CD14-positive monocyte (primary cell): Measurements from ENCODE around the gene ROBO1. TPM values are rescaled to one million over a fixed set of nuclear protein-coding genes. Genes with fewer than 3 reads are reported as not detected.

ENCODE experiments used
- DNase-seq, 3 donors: peaks; one replicate each; pipeline ENCODE4 v3.0.0-alpha.2; 2011 to 2022
- H2AFZ ChIP-seq: 2 replicates; pipeline ENCODE4 v1.6.0; 2012; ENCODE audit warnings: mild to moderate bottlenecking, low read depth, low read length, inconsistent platforms; ENCODE audit not compliant: insufficient read depth, poor library complexity, severe bottlenecking
- H3K27ac ChIP-seq, 2 donors: 1 replicate in 1 of 2; 2 replicates in 1 of 2; pipeline ENCODE4 v1.5.1; 2012 to 2013; ENCODE audit warnings: low read length in 2 of 2, control low read depth in 1 of 2, inconsistent platforms in 1 of 2, low read depth in 1 of 2, mild to moderate bottlenecking in 1 of 2
- H3K27me3 ChIP-seq, 2 donors: one replicate each; pipeline versions ENCODE4 v1.6.0 to v1.6.1; 2011 to 2013; ENCODE audit warnings: low read length in 2 of 2; ENCODE audit not compliant: control insufficient read depth in 2 of 2, insufficient read depth in 2 of 2
- H3K36me3 ChIP-seq, 2 donors: replicated peaks in 1 of 2; 1 replicate in 1 of 2; 2 replicates in 1 of 2; pipeline versions ENCODE4 v1.5.1 to v1.6.1; 2012 to 2013; ENCODE audit warnings: low read length in 2 of 2, control low read depth in 1 of 2, inconsistent platforms in 1 of 2, mild to moderate bottlenecking in 1 of 2; ENCODE audit not compliant: insufficient read depth in 2 of 2, control insufficient read depth in 1 of 2
- H3K4me1 ChIP-seq, 2 donors: 1 replicate in 1 of 2; 2 replicates in 1 of 2; pipeline versions ENCODE4 v1.5.1 to v1.6.1; 2012 to 2013; ENCODE audit warnings: low read length in 2 of 2, control low read depth in 1 of 2, inconsistent platforms in 1 of 2, mild to moderate bottlenecking in 1 of 2, moderate library complexity in 1 of 2; ENCODE audit not compliant: insufficient read depth in 2 of 2, control insufficient read depth in 1 of 2
- H3K4me2 ChIP-seq: replicated peaks from 2 replicates; pipeline ENCODE3; 2012; ENCODE audit warnings: low read length, moderate library complexity, mild to moderate bottlenecking; ENCODE audit not compliant: poor library complexity, severe bottlenecking; ENCODE audit errors: extremely low read depth
- H3K4me3 ChIP-seq, 3 experiments: fragments of 200-600 bp in 1 of 3; sonication (generic) in 1 of 3; replicated peaks in 1 of 3; 1 replicate in 2 of 3; 2 replicates in 1 of 3; pipeline ENCODE4 v1.5.1; 2011 to 2013; ENCODE audit warnings: low read length in 3 of 3, mild to moderate bottlenecking in 3 of 3, control low read depth in 2 of 3, low read depth in 2 of 3, inconsistent platforms in 1 of 3, moderate library complexity in 1 of 3
- H3K79me2 ChIP-seq: 2 replicates; pipeline ENCODE4 v1.6.0; 2012; ENCODE audit warnings: mild to moderate bottlenecking, control low read depth, inconsistent platforms, low read length, moderate library complexity; ENCODE audit not compliant: insufficient read depth
- H3K9ac ChIP-seq: 2 replicates; pipeline ENCODE4 v1.6.0; 2017; ENCODE audit warnings: low read length, mild to moderate bottlenecking; ENCODE audit not compliant: insufficient read depth, poor library complexity, severe bottlenecking
- H3K9me3 ChIP-seq, 2 donors: replicated peaks in 1 of 2; 1 replicate in 1 of 2; 2 replicates in 1 of 2; pipeline versions ENCODE4 v1.5.1 to v1.6.1; 2012 to 2013; ENCODE audit warnings: low read length in 2 of 2, control low read depth in 1 of 2; ENCODE audit not compliant: control insufficient read depth in 1 of 2, insufficient read depth in 1 of 2
- H4K20me1 ChIP-seq: 2 replicates; pipeline ENCODE4 v1.6.0; 2012; ENCODE audit warnings: mild to moderate bottlenecking, low read length, control low read depth, moderate library complexity; ENCODE audit not compliant: insufficient read depth
- H3K27ac Mint-ChIP-seq, 7 donors: one replicate each; pipeline ENCODE4 v1.8.0; 2020; ENCODE audit warnings: mild to moderate bottlenecking in 7 of 7, mixed read lengths in 7 of 7, moderate library complexity in 6 of 7, inconsistent platforms in 2 of 7
- H3K27me3 Mint-ChIP-seq, 3 donors: one replicate each; pipeline ENCODE4 v1.8.0; 2021 to 2022; ENCODE audit warnings: low read depth in 3 of 3, mild to moderate bottlenecking in 3 of 3, mixed read lengths in 3 of 3, moderate library complexity in 3 of 3, inconsistent platforms in 1 of 3
- H3K36me3 Mint-ChIP-seq, 2 donors: one replicate each; pipeline ENCODE4 v1.8.0; 2020; ENCODE audit warnings: mixed read lengths in 2 of 2, inconsistent platforms in 1 of 2, mild to moderate bottlenecking in 1 of 2
- H3K4me1 Mint-ChIP-seq: one replicate; pipeline ENCODE4 v1.8.0; 2020; ENCODE audit warnings: mild to moderate bottlenecking, mixed read lengths
- H3K4me3 Mint-ChIP-seq, 2 donors: one replicate each; pipeline ENCODE4 v1.8.0; 2020; ENCODE audit warnings: mild to moderate bottlenecking in 2 of 2, mixed read lengths in 2 of 2, moderate library complexity in 1 of 2
- H3K9me3 Mint-ChIP-seq, 7 donors: one replicate each; pipeline ENCODE4 v1.8.0; 2020 to 2022; ENCODE audit warnings: mixed read lengths in 7 of 7, mild to moderate bottlenecking in 6 of 7, moderate library complexity in 6 of 7, inconsistent platforms in 2 of 7
- WGBS: methylation state at CpG from one replicate; pipeline ENCODE4 v1.1.5; 2013; ENCODE audit warnings: missing lambda C conversion rate; ENCODE audit not compliant: insufficient coverage; 5-methylcytosine and 5-hydroxymethylcytosine counted together
- intact Hi-C, 2 donors: fragments of 100-400 bp; cut with micrococcal nuclease; formaldehyde crosslinking; loops; one replicate each; pipeline versions ENCODE4 v1.15.0 to v1.15.1; 2023
- polyA plus RNA-seq, 3 donors: library from polyadenylated mRNA; depleted of rRNA in 1 of 3; unstranded in 2 of 3; stranded (reverse) in 1 of 3; fragments of 300-500 nt in 2 of 3; fragments of >200 nt in 1 of 3; fragmentation: Illumina TruSeq in 2 of 3; gene quantifications; 1 replicate in 2 of 3; 2 replicates in 1 of 3; pipeline ENCODE4 v1.2.3, GENCODE V29; 2012 to 2021
- TF ChIP-seq, protein P1 (sequence below): fragments of 200-600 bp; IDR thresholded peaks from one replicate; pipeline ENCODE4 v1.8.0; 2022; ENCODE audit warnings: antibody characterized with exemption, mild to moderate bottlenecking

The ROBO1 gene
- polyA plus RNA-seq, 3 donors: 0.09 to 0.10 TPM; not detected in 1

DNA sequence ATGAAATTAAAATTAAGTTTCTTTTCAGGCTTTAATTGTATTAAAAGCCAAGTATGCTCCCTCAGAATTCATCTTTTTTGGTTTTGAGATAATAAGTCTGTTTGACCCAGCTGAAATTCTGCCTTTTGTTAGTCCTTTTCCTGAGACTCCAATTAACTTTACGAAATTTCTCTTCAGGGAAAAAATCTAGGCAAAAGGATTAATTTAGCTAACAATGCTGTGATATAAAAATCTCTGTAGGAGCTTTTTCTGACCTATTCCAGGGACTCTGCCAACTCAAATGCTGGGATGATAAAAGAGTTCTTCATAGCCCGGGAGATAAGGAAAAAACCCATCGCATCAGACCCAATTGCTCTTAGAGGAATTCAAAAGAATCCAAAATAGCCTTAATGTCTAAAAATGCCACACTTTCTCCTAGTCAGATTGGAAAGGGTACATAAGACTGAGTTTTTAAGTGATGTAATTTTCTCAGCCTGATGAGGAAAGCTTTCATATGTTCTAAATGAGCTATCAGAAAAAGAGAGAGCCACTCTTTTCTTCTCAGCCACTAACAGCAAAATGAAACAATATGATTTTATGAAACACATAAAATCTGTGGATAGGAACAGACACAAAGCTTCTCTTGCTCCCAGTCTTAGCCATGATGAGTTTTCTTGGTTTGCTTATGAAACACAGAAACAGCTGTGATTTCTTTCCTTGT is 405.1 kb downstream of the ROBO1 start:
- Mint-ChIP-seq H3K27ac (no peak overlapping the region), H3K4me3 (no peak overlapping the region), H3K9me3 (no peaks in the 10 kb centered on the region), H3K36me3 (no peaks in the 10 kb centered on the region), H3K27me3 (no peaks in the 10 kb centered on the region), H3K4me1 (no peaks in the 10 kb centered on the region)
- Histone ChIP-seq H3K9me3 (no peaks in the 10 kb centered on the region), H3K27ac (no peak overlapping the region), H3K4me1 (no peaks in the 10 kb centered on the region), H3K36me3 (no peaks in the 10 kb centered on the region), H3K4me2 (no peak overlapping the region), H4K20me1 (no peaks in the 10 kb centered on the region), H3K9ac (no peak overlapping the region), H3K27me3 (no peaks in the 10 kb centered on the region), H3K79me2 (no peaks in the 10 kb centered on the region), H3K4me3 (no peak overlapping the region), H2AFZ (no peak overlapping the region)
- intact Hi-C loops: no loop called here
- no peak for DNase-seq
- no CpG with 5 or more reads among the region's 3 CpGs for WGBS
- TF ChIP-seq, protein P1, sequence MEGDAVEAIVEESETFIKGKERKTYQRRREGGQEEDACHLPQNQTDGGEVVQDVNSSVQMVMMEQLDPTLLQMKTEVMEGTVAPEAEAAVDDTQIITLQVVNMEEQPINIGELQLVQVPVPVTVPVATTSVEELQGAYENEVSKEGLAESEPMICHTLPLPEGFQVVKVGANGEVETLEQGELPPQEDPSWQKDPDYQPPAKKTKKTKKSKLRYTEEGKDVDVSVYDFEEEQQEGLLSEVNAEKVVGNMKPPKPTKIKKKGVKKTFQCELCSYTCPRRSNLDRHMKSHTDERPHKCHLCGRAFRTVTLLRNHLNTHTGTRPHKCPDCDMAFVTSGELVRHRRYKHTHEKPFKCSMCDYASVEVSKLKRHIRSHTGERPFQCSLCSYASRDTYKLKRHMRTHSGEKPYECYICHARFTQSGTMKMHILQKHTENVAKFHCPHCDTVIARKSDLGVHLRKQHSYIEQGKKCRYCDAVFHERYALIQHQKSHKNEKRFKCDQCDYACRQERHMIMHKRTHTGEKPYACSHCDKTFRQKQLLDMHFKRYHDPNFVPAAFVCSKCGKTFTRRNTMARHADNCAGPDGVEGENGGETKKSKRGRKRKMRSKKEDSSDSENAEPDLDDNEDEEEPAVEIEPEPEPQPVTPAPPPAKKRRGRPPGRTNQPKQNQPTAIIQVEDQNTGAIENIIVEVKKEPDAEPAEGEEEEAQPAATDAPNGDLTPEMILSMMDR: no peak

DNA sequence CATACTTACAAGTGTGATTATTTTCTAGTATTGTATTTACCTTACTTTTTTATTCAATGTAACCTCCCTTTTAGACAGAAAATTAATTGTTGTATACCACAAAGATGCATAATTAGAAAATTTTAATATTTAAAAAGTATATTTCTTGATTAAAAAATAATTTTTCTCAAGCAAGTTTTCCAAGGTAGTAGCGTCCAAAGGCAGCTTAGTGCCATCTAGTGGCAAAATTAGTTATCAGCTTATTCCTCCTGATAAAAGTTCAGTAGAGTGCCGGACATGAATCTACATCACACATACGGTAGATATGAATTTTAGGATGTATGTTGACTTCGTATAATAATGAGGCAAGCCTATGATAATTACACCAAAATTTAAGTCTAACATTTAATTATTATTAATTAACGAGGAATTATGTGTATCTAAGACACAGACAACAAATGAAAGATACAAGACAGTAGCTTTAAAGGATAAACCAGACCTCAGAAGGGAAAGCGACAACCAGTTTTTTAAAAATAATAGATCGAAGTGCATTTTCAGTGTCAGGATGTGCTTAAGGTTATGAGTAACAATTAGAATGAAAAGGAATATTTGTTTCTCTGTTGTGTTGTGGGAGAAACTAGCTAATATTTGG is 405.9 kb downstream of the ROBO1 start:
- H3K27me3 Mint-ChIP-seq: no peaks in the 10 kb centered on the region
- H3K4me2 ChIP-seq: no peak overlapping the region

More for the DNA sequence above, 405.9 kb downstream of the ROBO1 start:
- no CpG with 5 or more reads among the region's 7 CpGs for WGBS
- H4K20me1 ChIP-seq: no peaks in the 10 kb centered on the region
- no peak overlapping the region for H3K4me3 ChIP-seq
- H3K27me3 ChIP-seq: no peaks in the 10 kb centered on the region
- no peak overlapping the region for H3K27ac ChIP-seq
- no peak overlapping the region for H3K9ac ChIP-seq
- no peaks in the 10 kb centered on the region for H3K79me2 ChIP-seq
- no peaks in the 10 kb centered on the region for H3K9me3 ChIP-seq
- TF ChIP-seq, protein P1: peak; percentile 66
- no peaks in the 10 kb centered on the region for H3K36me3 ChIP-seq
- no peaks in the 10 kb centered on the region for H3K9me3 Mint-ChIP-seq
- no peaks in the 10 kb centered on the region for H3K4me1 Mint-ChIP-seq
- H3K27ac Mint-ChIP-seq: no peak overlapping the region
- H3K4me1 ChIP-seq: no peaks in the 10 kb centered on the region
- intact Hi-C loops: no loop called here
- H3K36me3 Mint-ChIP-seq: no peaks in the 10 kb centered on the region
- DNase-seq: no peak
- no peak overlapping the region for H3K4me3 Mint-ChIP-seq
- no peak overlapping the region for H2AFZ ChIP-seq
